Rectal smooth muscle tissue (tissue), 1 donor: ENCODE data around the gene KIF7.
"Not testable (repeated sequence)": the region's sequence is repeated elsewhere in the genome, so short reads cannot be mapped to it uniquely, and the experiment has no call there.

Experiments used
- H3K27ac ChIP-seq: one replicate; pipeline ENCODE4 v1.7.0; 2013; ENCODE audit warnings: low read depth, low read length, inconsistent platforms
- H3K27me3 ChIP-seq: one replicate; pipeline ENCODE4 v1.7.0; 2013; ENCODE audit warnings: low read length; ENCODE audit not compliant: control insufficient read depth, insufficient read depth
- H3K36me3 ChIP-seq: one replicate; pipeline ENCODE4 v1.7.0; 2013; ENCODE audit warnings: low read length; ENCODE audit not compliant: control insufficient read depth, insufficient read depth
- H3K4me1 ChIP-seq: one replicate; pipeline ENCODE4 v1.7.0; 2013; ENCODE audit warnings: low read length; ENCODE audit not compliant: control insufficient read depth, insufficient read depth
- H3K4me3 ChIP-seq: one replicate; pipeline ENCODE4 v1.7.0; 2013; ENCODE audit warnings: low read length
- H3K9ac ChIP-seq: one replicate; pipeline ENCODE4 v1.7.0; 2013; ENCODE audit warnings: low read length

Gene KIF7

DNA sequence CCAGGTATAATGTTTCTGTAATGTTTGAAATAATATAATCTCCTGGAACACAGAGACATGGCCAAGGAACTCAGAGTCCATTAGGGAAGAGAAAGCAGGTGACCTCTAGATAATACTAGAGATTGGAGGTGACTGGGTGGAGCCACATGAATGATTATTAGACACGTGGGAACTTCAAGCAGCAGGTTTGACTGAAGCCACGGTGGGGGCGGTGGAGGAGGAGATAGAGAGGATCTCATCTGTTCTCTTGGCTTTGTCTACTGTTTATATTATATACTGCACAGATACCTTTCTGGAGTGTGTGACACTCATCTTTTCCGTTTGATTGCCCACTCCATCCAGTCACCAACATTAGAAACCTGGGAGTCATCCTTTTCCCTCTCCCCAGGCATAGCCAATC is 33.7 kb downstream of the KIF7 start:
- Histone ChIP-seq H3K27ac (no peak overlapping the region), H3K36me3 (no peaks in the 10 kb centered on the region), H3K9ac (no peak overlapping the region), H3K27me3 (no peaks in the 10 kb centered on the region), H3K4me3 (no peak overlapping the region), H3K4me1 (no peaks in the 10 kb centered on the region)

- no peaks in the 10 kb centered on the region for H3K4me1 ChIP-seq
- no peaks in the 10 kb centered on the region for H3K36me3 ChIP-seq
- no peak overlapping the region for H3K27ac ChIP-seq
- H3K27me3 ChIP-seq = no peaks in the 10 kb centered on the region
- H3K9ac ChIP-seq = no peak overlapping the region
- no peak overlapping the region for H3K4me3 ChIP-seq
These were observed 39.0 kb downstream of the KIF7 start for GRCh38 chr15:89616228-89616627.

- H3K9ac ChIP-seq = no peak overlapping the region
- no peaks in the 10 kb centered on the region for H3K36me3 ChIP-seq
- no peak overlapping the region for H3K27ac ChIP-seq
- no peaks in the 10 kb centered on the region for H3K4me1 ChIP-seq
- H3K27me3 ChIP-seq = no peaks in the 10 kb centered on the region
- H3K4me3 ChIP-seq = no peak overlapping the region
These were observed 40.1 kb downstream of the KIF7 start for GRCh38 chr15:89615135-89615534.

DNA sequence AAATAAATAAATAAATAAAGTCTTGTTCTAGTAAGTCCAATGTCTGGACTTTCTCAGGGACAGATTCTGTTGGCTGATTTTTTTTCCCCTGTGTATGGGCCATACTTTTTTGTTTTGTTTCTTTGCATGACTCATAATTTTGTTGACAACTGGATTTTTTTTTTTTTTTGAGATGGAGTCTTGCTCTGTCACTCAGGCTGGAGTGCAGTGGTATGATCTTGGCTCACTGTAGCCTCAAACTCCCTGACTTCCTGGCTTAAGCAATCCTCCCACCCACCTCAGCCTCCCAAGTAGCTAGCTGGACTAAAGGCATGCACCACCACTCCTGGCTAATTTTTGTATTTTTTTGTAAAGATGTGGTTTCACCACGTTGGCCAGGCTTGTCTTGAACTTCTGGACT is 41.1 kb downstream of the KIF7 start:
- H3K36me3 ChIP-seq = no peaks in the 10 kb centered on the region
- H3K4me3 ChIP-seq = no peak overlapping the region
- no peak overlapping the region for H3K27ac ChIP-seq
- H3K27me3 ChIP-seq = no peaks in the 10 kb centered on the region
- H3K9ac ChIP-seq = no peak overlapping the region
- H3K4me1 ChIP-seq = no peaks in the 10 kb centered on the region

DNA sequence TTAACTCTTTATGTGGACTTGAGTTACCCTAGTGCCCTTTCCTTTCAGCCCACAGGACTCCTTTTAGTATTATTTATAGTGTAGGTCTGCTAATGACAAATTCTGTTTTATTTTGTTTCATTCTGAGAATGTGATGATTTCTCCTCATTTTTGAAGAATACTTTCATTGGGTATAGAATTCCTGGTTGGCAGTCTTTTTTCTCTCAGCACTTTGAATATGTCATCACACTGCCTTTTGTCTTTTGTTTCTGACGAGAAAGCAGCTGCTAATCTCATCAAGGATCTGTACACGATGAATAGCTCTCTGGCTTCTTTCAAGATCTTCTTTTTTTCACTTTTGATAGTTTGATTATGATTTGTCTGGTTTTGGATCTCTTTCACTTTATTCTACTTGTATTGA is 42.2 kb downstream of the KIF7 start:
- no peaks in the 10 kb centered on the region for H3K36me3 ChIP-seq
- H3K4me3 ChIP-seq = no peak overlapping the region
- H3K9ac ChIP-seq = no peak overlapping the region
- no peaks in the 10 kb centered on the region for H3K4me1 ChIP-seq
- H3K27ac ChIP-seq = no peak overlapping the region
- H3K27me3 ChIP-seq = no peaks in the 10 kb centered on the region

GRCh38 chr15:89611317-89611716 is 44.0 kb downstream of the KIF7 start:
- H3K4me3 ChIP-seq = no peak overlapping the region
- no peaks in the 10 kb centered on the region for H3K36me3 ChIP-seq
- H3K27me3 ChIP-seq = no peaks in the 10 kb centered on the region
- H3K4me1 ChIP-seq = no peaks in the 10 kb centered on the region
- no peak overlapping the region for H3K27ac ChIP-seq
- no peak overlapping the region for H3K9ac ChIP-seq

- Histone ChIP-seq H3K27me3 (no peaks in the 10 kb centered on the region), H3K4me3 (no peak overlapping the region), H3K4me1 (no peaks in the 10 kb centered on the region), H3K36me3 (no peaks in the 10 kb centered on the region), H3K27ac (no peak overlapping the region), H3K9ac (no peak overlapping the region)
These were observed 56.2 kb downstream of the KIF7 start for GRCh38 chr15:89599021-89599420.

DNA sequence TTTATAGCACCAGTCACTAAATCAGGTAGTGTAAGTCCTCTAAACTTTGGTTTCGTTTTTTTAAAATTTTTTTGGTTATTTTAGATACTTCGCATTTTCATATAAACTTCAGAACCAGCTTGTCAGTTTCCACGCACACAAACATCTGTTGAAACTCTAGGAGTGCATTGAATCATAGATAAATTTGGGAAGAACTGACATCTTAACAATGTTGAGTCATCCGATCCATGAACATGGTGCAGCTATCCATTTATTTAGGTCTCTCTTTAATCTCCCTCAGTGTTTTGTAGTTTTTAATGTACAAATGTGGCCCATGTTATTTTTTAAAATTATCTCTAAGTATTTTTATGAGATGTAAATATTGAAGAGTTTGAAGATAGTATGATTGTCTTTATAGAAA is 62.2 kb downstream of the KIF7 start:
- no peak overlapping the region for H3K4me3 ChIP-seq
- no peaks in the 10 kb centered on the region for H3K36me3 ChIP-seq
- no peaks in the 10 kb centered on the region for H3K27me3 ChIP-seq
- no peak overlapping the region for H3K9ac ChIP-seq
- H3K4me1 ChIP-seq = no peaks in the 10 kb centered on the region
- no peak overlapping the region for H3K27ac ChIP-seq

GRCh38 chr15:89591834-89592233 is 63.4 kb downstream of the KIF7 start:
- Histone ChIP-seq H3K9ac (no peak overlapping the region), H3K36me3 (no peaks in the 10 kb centered on the region), H3K27me3 (no peaks in the 10 kb centered on the region), H3K4me1 (no peaks in the 10 kb centered on the region), H3K27ac (no peak overlapping the region), H3K4me3 (no peak overlapping the region)

DNA sequence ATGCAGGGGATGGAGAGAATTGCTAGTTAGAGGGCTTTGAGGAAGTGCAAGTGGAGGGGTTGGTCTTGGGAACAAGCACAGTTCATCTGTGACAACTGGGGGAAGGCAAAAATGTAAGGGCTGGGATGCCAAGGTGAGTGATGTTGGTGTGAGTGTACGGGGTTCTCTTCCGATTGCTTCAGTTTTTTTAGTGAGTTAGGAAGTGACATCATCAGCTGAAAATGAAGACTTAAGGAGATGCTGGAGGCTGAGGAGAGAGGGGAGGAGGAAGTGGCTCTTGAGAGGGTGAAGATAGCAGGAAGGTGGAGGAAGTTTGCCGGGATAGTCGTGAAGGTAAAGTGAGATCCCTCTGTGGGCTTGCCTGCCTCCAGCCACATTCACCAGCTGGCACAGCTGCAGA is 67.3 kb downstream of the KIF7 start:
- Histone ChIP-seq H3K9ac (no peak overlapping the region), H3K4me3 (no peak overlapping the region), H3K4me1 (no peaks in the 10 kb centered on the region), H3K36me3 (no peaks in the 10 kb centered on the region), H3K27ac (no peak overlapping the region), H3K27me3 (no peaks in the 10 kb centered on the region)

GRCh38 chr15:89586651-89587050 is 68.6 kb downstream of the KIF7 start:
- Histone ChIP-seq H3K9ac (no peak overlapping the region), H3K4me3 (no peak overlapping the region)

DNA sequence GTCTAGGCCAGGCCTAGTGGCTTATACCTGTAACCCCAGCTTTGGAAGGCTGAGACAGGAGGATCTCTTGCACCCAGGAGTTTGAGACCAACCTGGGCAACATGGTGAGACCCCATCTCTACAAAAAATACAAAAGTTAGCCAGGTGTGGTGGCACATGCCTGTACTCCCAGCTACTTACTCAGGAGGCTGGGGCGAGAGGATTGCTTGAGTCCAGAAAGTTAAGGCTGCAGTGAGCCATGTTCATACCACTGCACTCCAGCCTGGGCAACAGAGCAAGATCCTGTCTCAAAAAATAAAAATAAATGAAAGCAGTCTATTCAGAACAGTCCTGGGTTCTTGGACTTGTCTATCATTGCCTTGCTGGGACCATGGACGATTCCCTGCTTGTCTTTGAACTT is 74.5 kb downstream of the KIF7 start:
- not testable (repeated sequence) for H3K4me1 ChIP-seq, H3K27me3 ChIP-seq, H3K4me3 ChIP-seq, H3K36me3 ChIP-seq, H3K27ac ChIP-seq, H3K9ac ChIP-seq

More at GRCh38 chr15:89586651-89587050, 68.6 kb downstream of the KIF7 start:
- Histone ChIP-seq H3K27ac (no peak overlapping the region), H3K4me1 (no peaks in the 10 kb centered on the region), H3K27me3 (no peaks in the 10 kb centered on the region), H3K36me3 (no peaks in the 10 kb centered on the region)

DNA sequence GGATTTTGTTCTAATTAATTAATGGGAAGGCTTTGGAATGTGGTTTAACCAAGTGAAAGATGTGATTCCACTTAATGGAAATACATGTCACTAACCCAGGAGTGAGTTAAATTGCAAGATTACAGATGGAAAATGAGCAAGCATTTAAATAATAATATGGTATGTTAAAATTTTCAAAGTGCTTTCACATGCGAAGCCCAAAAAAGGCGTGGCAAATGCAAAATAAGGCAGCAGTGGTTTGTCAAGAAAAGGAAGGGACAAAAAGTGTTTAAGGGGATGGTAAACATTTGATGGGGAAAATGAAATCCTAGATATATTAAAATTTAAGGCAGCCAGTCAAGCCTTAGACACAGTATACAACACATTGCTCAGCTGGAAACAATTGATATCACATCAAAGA is 77.1 kb downstream of the KIF7 start:
- Histone ChIP-seq H3K27ac (no peak overlapping the region), H3K27me3 (no peaks in the 10 kb centered on the region), H3K4me3 (no peak overlapping the region), H3K36me3 (no peaks in the 10 kb centered on the region), H3K9ac (no peak overlapping the region), H3K4me1 (no peaks in the 10 kb centered on the region)
